Liver (tissue), 9 donors: Measurements from ENCODE around the gene MAVS. TPM values are rescaled to one million over a fixed set of nuclear protein-coding genes. Genes with fewer than 3 reads are reported as not detected.

Experiments used
- DNase-seq: peaks from one replicate; pipeline ENCODE4 v3.0.0-alpha.2; 2017; ENCODE audit warnings: low spot score
- H3K27ac ChIP-seq, 2 donors: one replicate each; pipeline ENCODE4 v1.7.0; 2013; ENCODE audit warnings: inconsistent platforms in 2 of 2, low read length in 2 of 2, control low read depth in 1 of 2, low read depth in 1 of 2, mild to moderate bottlenecking in 1 of 2
- H3K27me3 ChIP-seq, 4 donors: one replicate each; pipeline versions ENCODE4 v1.6.1 to v1.7.0; 2013; ENCODE audit warnings: low read length in 3 of 4, inconsistent platforms in 1 of 4, mild to moderate bottlenecking in 1 of 4, moderate library complexity in 1 of 4; ENCODE audit not compliant: control insufficient read depth in 4 of 4, insufficient read depth in 4 of 4
- H3K36me3 ChIP-seq, 4 donors: one replicate each; pipeline versions ENCODE4 v1.6.1 to v1.7.0; 2013; ENCODE audit warnings: low read length in 3 of 4, mild to moderate bottlenecking in 3 of 4, low read depth in 1 of 4, moderate library complexity in 1 of 4; ENCODE audit not compliant: control insufficient read depth in 4 of 4, insufficient read depth in 3 of 4
- H3K4me1 ChIP-seq, 4 donors: one replicate each; pipeline versions ENCODE4 v1.6.1 to v1.7.0; 2013; ENCODE audit warnings: low read length in 3 of 4, mild to moderate bottlenecking in 3 of 4, moderate library complexity in 1 of 4; ENCODE audit not compliant: control insufficient read depth in 4 of 4, insufficient read depth in 4 of 4
- H3K4me3 ChIP-seq, 3 donors: one replicate each; pipeline versions ENCODE4 v1.6.1 to v1.7.0; 2013; ENCODE audit warnings: low read length in 3 of 3, control low read depth in 1 of 3, low read depth in 1 of 3, mild to moderate bottlenecking in 1 of 3
- H3K9ac ChIP-seq, 2 donors: one replicate each; pipeline ENCODE4 v1.7.0; 2013; ENCODE audit warnings: low read length in 2 of 2, mild to moderate bottlenecking in 2 of 2, moderate library complexity in 2 of 2, control low read depth in 1 of 2, low read depth in 1 of 2
- H3K9me3 ChIP-seq, 4 donors: one replicate each; pipeline versions ENCODE4 v1.6.1 to v1.7.0; 2013; ENCODE audit warnings: low read length in 3 of 4; ENCODE audit not compliant: control insufficient read depth in 4 of 4
- ATF3 ChIP-seq: IDR thresholded peaks from 2 replicates; pipeline ENCODE4 v1.6.1; 2016; ENCODE audit warnings: antibody characterized with exemption
- CTCF ChIP-seq: fragments of 150-350 bp; IDR thresholded peaks from 2 replicates; pipeline ENCODE4 v1.5.1; 2017; ENCODE audit warnings: improper control_type of control experiment, low read depth, low read length; ENCODE audit not compliant: missing input control
- EGR1 ChIP-seq, 2 donors: IDR thresholded peaks; 2 replicates each; pipeline ENCODE4 v1.6.1; 2016 to 2018; ENCODE audit warnings: antibody characterized with exemption in 2 of 2, low read depth in 2 of 2
- FOXA1 ChIP-seq: IDR thresholded peaks from 2 replicates; pipeline ENCODE4 v1.6.1; 2016; ENCODE audit warnings: antibody characterized with exemption
- FOXA2 ChIP-seq: IDR thresholded peaks from 2 replicates; pipeline ENCODE4 v1.6.1; 2016; ENCODE audit warnings: antibody characterized with exemption
- GABPA ChIP-seq, 2 donors: IDR thresholded peaks in 1 of 2; conservative IDR thresholded peaks in 1 of 2; 2 replicates each; pipeline ENCODE4 v1.6.1; 2016; ENCODE audit warnings: antibody characterized with exemption in 2 of 2, mild to moderate bottlenecking in 1 of 2, moderate library complexity in 1 of 2
- HNF4A ChIP-seq, 2 donors: conservative IDR thresholded peaks; 2 replicates each; pipeline ENCODE4 v1.6.1; 2016; ENCODE audit warnings: antibody characterized with exemption in 2 of 2, mild to moderate bottlenecking in 2 of 2
- HNF4G ChIP-seq: IDR thresholded peaks from 2 replicates; pipeline ENCODE4 v1.6.1; 2016; ENCODE audit warnings: antibody characterized with exemption
- JUND ChIP-seq, 2 donors: IDR thresholded peaks; 2 replicates each; pipeline ENCODE4 v1.6.1; 2016; ENCODE audit warnings: antibody characterized with exemption in 2 of 2
- MAX ChIP-seq: IDR thresholded peaks from 2 replicates; pipeline ENCODE4 v1.6.1; 2016; ENCODE audit warnings: antibody characterized with exemption
- NR2F2 ChIP-seq: IDR thresholded peaks from 2 replicates; pipeline ENCODE4 v1.6.1; 2016; ENCODE audit warnings: antibody characterized with exemption
- RAD21 ChIP-seq, 2 donors: IDR thresholded peaks; 2 replicates each; pipeline ENCODE4 v1.6.1; 2016; ENCODE audit warnings: antibody characterized with exemption in 2 of 2, mild to moderate bottlenecking in 2 of 2
- REST ChIP-seq: IDR thresholded peaks from 2 replicates; pipeline ENCODE4 v1.6.1; 2016; ENCODE audit warnings: antibody characterized with exemption, mild to moderate bottlenecking
- RXRA ChIP-seq, 2 donors: IDR thresholded peaks; 2 replicates each; pipeline ENCODE4 v1.6.1; 2017 to 2018; ENCODE audit warnings: antibody characterized with exemption in 2 of 2, mild to moderate bottlenecking in 1 of 2
- SP1 ChIP-seq: IDR thresholded peaks from 2 replicates; pipeline ENCODE4 v1.6.1; 2018; ENCODE audit warnings: antibody characterized with exemption, mild to moderate bottlenecking
- TAF1 ChIP-seq: conservative IDR thresholded peaks from 2 replicates; pipeline ENCODE4 v1.6.1; 2016; ENCODE audit warnings: antibody characterized with exemption, mild to moderate bottlenecking
- YY1 ChIP-seq: IDR thresholded peaks from 2 replicates; pipeline ENCODE4 v1.6.1; 2016; ENCODE audit warnings: antibody characterized with exemption, mild to moderate bottlenecking
- ZBTB33 ChIP-seq: IDR thresholded peaks from 2 replicates; pipeline ENCODE4 v1.6.1; 2016; ENCODE audit warnings: antibody characterized with exemption
- WGBS: extraction: QIAGEN DNeasy Blood & Tissue Kit; methylation state at CpG from one replicate; pipeline ENCODE4 v1.1.7; 2013; 5-methylcytosine and 5-hydroxymethylcytosine counted together
- polyA plus RNA-seq, 2 donors: library from polyadenylated mRNA; stranded (reverse) in 1 of 2; unstranded in 1 of 2; fragments of 200-250 nt in 1 of 2; fragments of >200 nt in 1 of 2; fragmentation: Nextera tagmentation in 1 of 2; extraction: Ambion mirVana in 1 of 2; gene quantifications; one replicate each; pipeline versions ENCODE4 v1.2.1 to v1.2.3, GENCODE V29; 2013 to 2015
- total RNA-seq, 2 donors: library from RNA; depleted of rRNA; stranded (reverse); fragments of >200 nt; gene quantifications; one replicate each; pipeline ENCODE4 v1.2.3, GENCODE V29; 2014
- donor health status: healthy.
- donor health status: healthy.
- donor health status: healthy.
- donor health status: healthy.
- donor health status: healthy.

MAVS gene
- total and polyA plus RNA-seq, 4 donors = 4.7 to 20.9 (median 11.9) TPM

- TF ChIP-seq ATF3 = no peak
Measured at GRCh38 chr20:3857405-3857804, 10.8 kb downstream of the MAVS start (continued).

- Histone ChIP-seq H3K36me3 (peaks cover 23 to 52% (median 39%) of the 10 kb centered on the region in 4 donors), H3K4me1 (no peaks in the 10 kb centered on the region), H3K27me3 (no peaks in the 10 kb centered on the region), H3K9ac (no peak overlapping the region), H3K27ac (no peak overlapping the region), H3K9me3 (no peaks in the 10 kb centered on the region), H3K4me3 (no peak overlapping the region)
- no peak for TF ChIP-seq FOXA1
- no peak for TF ChIP-seq MAX
- TF ChIP-seq RAD21 (IDR thresholded peaks at IDR 0.05) = no peak
- TF ChIP-seq YY1 = no peak
- TF ChIP-seq ATF3 = no peak
- no peak for TF ChIP-seq REST
- TF ChIP-seq SP1 = no peak
- TF ChIP-seq FOXA2 = no peak
- TF ChIP-seq ZBTB33 = no peak
- TF ChIP-seq HNF4G = no peak
- TF ChIP-seq TAF1 = no peak
- TF ChIP-seq RXRA (IDR thresholded peaks at IDR 0.05) = no peak
- no peak for TF ChIP-seq EGR1 (IDR thresholded peaks at IDR 0.05; ENCODE audit: low read depth in 2 of 2)
- no peak for TF ChIP-seq JUND (IDR thresholded peaks at IDR 0.05)
- TF ChIP-seq NR2F2 = no peak
- TF ChIP-seq HNF4A (conservative IDR thresholded peaks at IDR 0.05) = no peak
- 97% methylated on average over 6 of the region's 6 CpGs for WGBS
- DNase-seq = no peak
Measured at GRCh38 chr20:3858689-3859088, 12.1 kb downstream of the MAVS start.

- no peak for TF ChIP-seq NR2F2
- TF ChIP-seq GABPA (IDR thresholded peaks at IDR 0.05 in 1 of 2, conservative IDR thresholded peaks at IDR 0.05 in 1 of 2) = no peak
- no peak for TF ChIP-seq TAF1
- no peak for TF ChIP-seq YY1
- no peak for TF ChIP-seq HNF4A (conservative IDR thresholded peaks at IDR 0.05)
- no peak for TF ChIP-seq ATF3
- no peak for TF ChIP-seq MAX
- no peak for TF ChIP-seq REST
- no peak for TF ChIP-seq CTCF
- no peak for TF ChIP-seq EGR1 (IDR thresholded peaks at IDR 0.05; ENCODE audit: low read depth in 2 of 2)
- TF ChIP-seq SP1 = no peak
- TF ChIP-seq JUND (IDR thresholded peaks at IDR 0.05) = no peak
- 98% methylated on average over 7 of the region's 7 CpGs for WGBS
- no peak for DNase-seq
- Histone ChIP-seq H3K27ac (no peak overlapping the region), H3K36me3 (peaks cover 33 to 73% (median 59%) of the 10 kb centered on the region in 4 donors), H3K9ac (no peak overlapping the region), H3K27me3 (no peaks in the 10 kb centered on the region), H3K9me3 (no peaks in the 10 kb centered on the region), H3K4me3 (no peak overlapping the region), H3K4me1 (no peaks in the 10 kb centered on the region)
Measured at GRCh38 chr20:3861191-3861590, 14.6 kb downstream of the MAVS start.
